ENCODE data around the gene GRK3. TPM values are rescaled to one million over a fixed set of nuclear protein-coding genes. Genes with fewer than 3 reads are reported as not detected.
"Not testable (repeated sequence)": the region's sequence is repeated elsewhere in the genome, so short reads cannot be mapped to it uniquely, and the experiment has no call there.

Gene GRK3
- total RNA-seq, 8 experiments from 2014 or later = 7.0 to 24.2 (median 15.6) TPM

GRCh38 chr22:25621986-25622385 is 57.5 kb downstream of the GRK3 start:
- Histone ChIP-seq H3K4me1 (replicated peaks in 1 of 2) (peaks cover 14 to 25% of the 10 kb centered on the region in 2 donors), H3K4me3 (no peak overlapping the region), H3K27ac (no peak overlapping the region)
- in situ Hi-C loops (cut with MboI; ENCODE audit: low pct_unique_long_range_greater_than_20kb in 2 of 9, low sequenced_read_pairs in 9 of 9, unreplicated experiment in 9 of 9) = no loop called here
- 80 to 100% (median 87%) methylated on average over 1 to 7 of the region's 7 CpGs; no CpG with 5 or more reads in 4 of the 10 experiments for WGBS, 10 experiments
- peak in 3 of 8 experiments; percentile 23 to 52 (median 24) for ATAC-seq (replicated peaks in 6 of 8)

GRCh38 chr22:25623310-25623734 is 58.8 kb downstream of the GRK3 start:
- in situ Hi-C loops (cut with MboI; ENCODE audit: low pct_unique_long_range_greater_than_20kb in 2 of 9, low sequenced_read_pairs in 9 of 9, unreplicated experiment in 9 of 9) = no loop called here
- Histone ChIP-seq H3K27ac (no peak overlapping the region), H3K4me1 (replicated peaks in 1 of 2) (peaks cover 23 to 33% of the 10 kb centered on the region in 2 donors), H3K4me3 (no peak overlapping the region)
- WGBS, 10 experiments = 76 to 100% (median 100%) methylated on average over 1 to 8 of the region's 8 CpGs; no CpG with 5 or more reads in 1 of the 10 experiments
- no peak for ATAC-seq (replicated peaks in 6 of 8)

- no peak for ATAC-seq (replicated peaks in 6 of 8)
- Histone ChIP-seq H3K27ac (no peak overlapping the region), H3K4me1 (replicated peaks in 1 of 2) (peaks cover 23 to 37% of the 10 kb centered on the region in 2 donors), H3K4me3 (no peak overlapping the region)
- in situ Hi-C loops (cut with MboI; ENCODE audit: low pct_unique_long_range_greater_than_20kb in 2 of 9, low sequenced_read_pairs in 9 of 9, unreplicated experiment in 9 of 9) = no loop called here
- 67 to 100% (median 96%) methylated on average over 1 to 7 of the region's 7 CpGs for WGBS, 10 experiments
Observed at GRCh38 chr22:25623851-25624250, 59.4 kb downstream of the GRK3 start.

GRCh38 chr22:25624476-25624875 is 60.0 kb downstream of the GRK3 start:
- Histone ChIP-seq H3K4me1 (replicated peaks in 1 of 2) (peaks cover 28 to 37% of the 10 kb centered on the region in 2 donors), H3K27ac (no peak overlapping the region), H3K4me3 (no peak overlapping the region)
- WGBS, 10 experiments = 83 to 100% (median 94%) methylated on average over 1 to 4 of the region's 6 CpGs; no CpG with 5 or more reads in 1 of the 10 experiments
- in situ Hi-C loops (cut with MboI; ENCODE audit: low pct_unique_long_range_greater_than_20kb in 2 of 9, low sequenced_read_pairs in 9 of 9, unreplicated experiment in 9 of 9) = no loop called here
- no peak for ATAC-seq (replicated peaks in 6 of 8)

- WGBS, 10 experiments = 10 to 100% (median 86%) methylated on average over 2 to 9 of the region's 20 CpGs
- H3K4me3 ChIP-seq; in situ Hi-C loops (cut with MboI; ENCODE audit: low pct_unique_long_range_greater_than_20kb in 2 of 9, low sequenced_read_pairs in 9 of 9, unreplicated experiment in 9 of 9): not testable (repeated sequence)
- Histone ChIP-seq H3K4me1 (replicated peaks in 1 of 2) (peaks cover 31 to 43% of the 10 kb centered on the region in 2 donors), H3K27ac (peak overlapping the region; percentile 8 to 66)
- ATAC-seq (replicated peaks in 6 of 8) = peak in 4 of 8 experiments; percentile 70 to 75 (median 74)
Observed at GRCh38 chr22:25625747-25626623, 61.5 kb downstream of the GRK3 start.

GRCh38 chr22:25626624-25626990 is 62.1 kb downstream of the GRK3 start:
- in situ Hi-C loops (cut with MboI; ENCODE audit: low pct_unique_long_range_greater_than_20kb in 2 of 9, low sequenced_read_pairs in 9 of 9, unreplicated experiment in 9 of 9) = no loop called here
- ATAC-seq (replicated peaks in 6 of 8) = no peak
- H3K4me3 ChIP-seq = no peak overlapping the region
- peaks cover 30 to 46% of the 10 kb centered on the region in 2 donors for H3K4me1 ChIP-seq (replicated peaks in 1 of 2)
- 67 to 100% (median 92%) methylated on average over 1 to 4 of the region's 4 CpGs; no CpG with 5 or more reads in 5 of the 10 experiments for WGBS, 10 experiments
- H3K27ac ChIP-seq = no peak overlapping the region

- peak in 1 of 8 experiments; percentile 53 for ATAC-seq (replicated peaks in 6 of 8)
- no peak overlapping the region for H3K4me3 ChIP-seq
- peaks cover 24 to 46% of the 10 kb centered on the region in 2 donors for H3K4me1 ChIP-seq (replicated peaks in 1 of 2)
- in situ Hi-C loops (cut with MboI; ENCODE audit: low pct_unique_long_range_greater_than_20kb in 2 of 9, low sequenced_read_pairs in 9 of 9, unreplicated experiment in 9 of 9) = no loop called here
- no peak overlapping the region for H3K27ac ChIP-seq
- 24 to 100% (median 62%) methylated on average over 1 to 4 of the region's 4 CpGs for WGBS, 10 experiments
Observed at GRCh38 chr22:25627271-25627852, 62.9 kb downstream of the GRK3 start.

- H3K27ac ChIP-seq = no peak overlapping the region
- H3K4me1 ChIP-seq (replicated peaks in 1 of 2) = peaks cover 24 to 46% of the 10 kb centered on the region in 2 donors
- ATAC-seq (replicated peaks in 6 of 8) = peak in 3 of 8 experiments; percentile 32 to 78 (median 43)
- WGBS, 10 experiments = 13 to 92% (median 75%) methylated on average over 1 to 3 of the region's 3 CpGs; no CpG with 5 or more reads in 1 of the 10 experiments
- no peak overlapping the region for H3K4me3 ChIP-seq
- in situ Hi-C loops (cut with MboI; ENCODE audit: low pct_unique_long_range_greater_than_20kb in 2 of 9, low sequenced_read_pairs in 9 of 9, unreplicated experiment in 9 of 9) = no loop called here
Observed at GRCh38 chr22:25628494-25628893, 64.0 kb downstream of the GRK3 start.

GRCh38 chr22:25629613-25630012 is 65.1 kb downstream of the GRK3 start:
- in situ Hi-C loops (cut with MboI; ENCODE audit: low pct_unique_long_range_greater_than_20kb in 2 of 9, low sequenced_read_pairs in 9 of 9, unreplicated experiment in 9 of 9) = no loop called here
- Histone ChIP-seq H3K4me3 (no peak overlapping the region), H3K4me1 (replicated peaks in 1 of 2) (peaks cover 24 to 46% of the 10 kb centered on the region in 2 donors), H3K27ac (no peak overlapping the region)
- WGBS, 10 experiments = 14 to 95% (median 86%) methylated on average over 1 to 2 of the region's 2 CpGs; no CpG with 5 or more reads in 3 of the 10 experiments
- ATAC-seq (replicated peaks in 6 of 8) = peak in 1 of 8 experiments; percentile 7

- H3K4me3 ChIP-seq = no peak overlapping the region
- no peak overlapping the region for H3K27ac ChIP-seq
- in situ Hi-C loops (cut with MboI; ENCODE audit: low pct_unique_long_range_greater_than_20kb in 2 of 9, low sequenced_read_pairs in 9 of 9, unreplicated experiment in 9 of 9) = no loop called here
- WGBS, 10 experiments = 0 to 98% (median 91%) methylated on average over 4 to 5 of the region's 5 CpGs
- ATAC-seq (replicated peaks in 6 of 8) = peak in 2 of 8 experiments; percentile 29 to 74
- H3K4me1 ChIP-seq (replicated peaks in 1 of 2) = peaks cover 21 to 43% of the 10 kb centered on the region in 2 donors
Observed at GRCh38 chr22:25630447-25630846, 66.0 kb downstream of the GRK3 start.

GRCh38 chr22:25636323-25636722 is 71.8 kb downstream of the GRK3 start:
- ATAC-seq (replicated peaks in 6 of 8) = no peak
- Histone ChIP-seq H3K27ac (no peak overlapping the region), H3K4me1 (replicated peaks in 1 of 2) (no peaks in the 10 kb centered on the region), H3K4me3 (no peak overlapping the region)
- in situ Hi-C loops (cut with MboI; ENCODE audit: low pct_unique_long_range_greater_than_20kb in 2 of 9, low sequenced_read_pairs in 9 of 9, unreplicated experiment in 9 of 9) = no loop called here
- 37 to 100% (median 100%) methylated on average over 1 to 2 of the region's 2 CpGs; no CpG with 5 or more reads in 1 of the 10 experiments for WGBS, 10 experiments

- 20 to 87% (median 45%) methylated on average over 1 to 2 of the region's 2 CpGs; no CpG with 5 or more reads in 2 of the 10 experiments for WGBS, 10 experiments
- peak in 1 of 8 experiments; percentile 31 for ATAC-seq (replicated peaks in 6 of 8)
- H3K4me1 ChIP-seq (replicated peaks in 1 of 2) = no peaks in the 10 kb centered on the region
- no peak overlapping the region for H3K4me3 ChIP-seq
- in situ Hi-C loops (cut with MboI; ENCODE audit: low pct_unique_long_range_greater_than_20kb in 2 of 9, low sequenced_read_pairs in 9 of 9, unreplicated experiment in 9 of 9) = no loop called here
- no peak overlapping the region for H3K27ac ChIP-seq
Observed at GRCh38 chr22:25637032-25637431, 72.6 kb downstream of the GRK3 start.

GRCh38 chr22:25637672-25638071 is 73.2 kb downstream of the GRK3 start:
- WGBS, 10 experiments = 40 to 100% (median 90%) methylated on average over 1 to 4 of the region's 4 CpGs; no CpG with 5 or more reads in 4 of the 10 experiments
- in situ Hi-C loops (cut with MboI; ENCODE audit: low pct_unique_long_range_greater_than_20kb in 2 of 9, low sequenced_read_pairs in 9 of 9, unreplicated experiment in 9 of 9) = no loop called here
- Histone ChIP-seq H3K4me1 (replicated peaks in 1 of 2) (no peaks in the 10 kb centered on the region), H3K4me3 (no peak overlapping the region), H3K27ac (no peak overlapping the region)
- ATAC-seq (replicated peaks in 6 of 8) = no peak

All from motor neuron (in vitro differentiated cells).